ENCODE results near the gene LRRC34.

The LRRC34 gene

DNA sequence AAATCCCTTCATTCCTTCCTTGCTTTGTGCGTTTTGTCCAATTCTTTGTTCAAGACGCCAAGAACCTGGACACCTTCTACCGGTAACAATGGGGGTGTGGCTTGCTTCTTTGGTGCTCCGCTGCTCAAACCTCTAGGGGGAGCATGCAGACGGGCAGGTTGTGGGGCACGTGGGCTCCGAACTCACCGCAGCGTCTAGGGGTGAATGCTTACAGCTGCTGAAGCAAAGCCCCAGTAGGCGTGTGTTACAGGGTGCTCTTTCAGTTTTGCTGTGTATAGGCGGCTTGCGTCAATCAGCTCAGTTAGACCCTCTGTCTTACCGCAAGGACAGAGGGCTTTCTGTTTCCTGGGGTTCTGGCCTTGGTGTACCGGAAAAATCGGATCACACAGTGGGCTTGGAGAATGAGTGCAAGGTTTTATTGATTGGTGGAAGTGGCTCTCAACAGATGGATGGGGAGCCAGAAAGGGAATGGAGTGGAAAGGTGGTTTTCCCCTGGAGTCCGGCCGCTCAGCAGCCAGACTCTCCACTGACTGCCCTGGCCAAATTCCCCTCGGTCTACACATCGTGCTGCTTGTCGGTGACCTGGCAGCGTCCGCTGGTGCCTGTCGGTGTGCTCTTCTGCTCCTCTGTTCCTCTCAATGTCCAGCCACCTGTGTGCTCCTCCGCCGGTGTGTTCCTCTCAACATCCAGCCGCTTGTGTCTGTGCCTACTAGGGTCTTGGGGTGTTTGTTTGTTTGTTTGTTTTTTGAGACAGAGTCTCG lies 1.2 kb upstream of the LRRC34 start:
- peak; percentile 28 to 37 for DNase-seq (ENCODE audit: low read depth in 2 of 2)

DNA sequence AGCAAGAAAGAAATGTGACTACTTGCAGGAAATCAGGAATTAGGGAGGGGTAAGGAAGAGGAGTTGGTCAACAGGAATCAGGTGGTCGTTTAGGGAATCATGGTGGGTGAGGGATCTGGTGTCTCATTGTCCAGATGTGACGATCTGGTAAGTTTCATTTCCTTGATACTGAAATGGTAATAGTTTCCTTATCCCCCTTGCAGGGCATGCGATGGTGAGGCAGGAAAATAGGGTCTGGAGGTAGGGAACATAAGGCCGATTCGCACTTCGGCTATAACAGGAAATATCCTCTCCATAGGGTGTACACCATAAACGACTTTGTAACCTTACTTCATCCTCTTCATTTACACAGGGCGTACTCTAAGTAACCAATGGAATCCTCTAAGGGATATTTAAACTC lies 574 bp upstream of the LRRC34 start:
- DNase-seq (ENCODE audit: low read depth in 2 of 2), result no peak

DNA sequence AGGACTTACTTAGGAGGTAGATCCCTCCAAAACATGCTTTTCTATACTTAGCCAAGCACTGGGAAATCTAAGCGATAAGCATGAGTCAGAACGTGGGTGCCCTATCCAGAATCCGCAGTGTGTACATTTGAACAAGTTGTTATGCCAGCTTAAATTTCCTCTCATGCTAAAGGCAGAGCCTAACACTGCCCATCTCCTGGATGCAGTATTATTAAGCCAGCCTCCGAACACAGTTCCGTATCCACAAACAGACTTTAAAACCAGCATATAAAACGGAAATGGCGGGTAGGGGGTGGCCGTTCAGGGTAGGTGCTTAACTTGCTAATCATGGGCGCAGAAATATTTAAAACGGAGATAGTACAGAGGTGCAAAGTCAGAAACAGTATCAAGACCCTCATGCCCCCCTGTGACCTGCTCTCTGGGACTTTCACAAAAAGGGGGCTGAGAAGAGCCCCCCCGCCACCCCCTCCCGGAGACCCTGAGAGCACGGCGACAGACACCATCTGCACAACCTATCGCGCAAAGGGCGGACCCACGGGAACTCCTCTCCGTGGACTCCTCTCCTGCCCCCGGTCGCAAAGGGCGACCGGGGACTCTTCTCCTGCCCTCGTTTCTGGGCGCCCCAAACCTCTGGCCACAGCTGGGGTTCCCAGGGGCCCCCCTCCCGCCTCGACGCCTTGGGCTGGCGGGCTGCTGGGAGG lies 923 bp downstream of the LRRC34 start:
- peak in 1 of 2 donors; percentile 2 for DNase-seq (ENCODE audit: low read depth in 2 of 2)

DNA sequence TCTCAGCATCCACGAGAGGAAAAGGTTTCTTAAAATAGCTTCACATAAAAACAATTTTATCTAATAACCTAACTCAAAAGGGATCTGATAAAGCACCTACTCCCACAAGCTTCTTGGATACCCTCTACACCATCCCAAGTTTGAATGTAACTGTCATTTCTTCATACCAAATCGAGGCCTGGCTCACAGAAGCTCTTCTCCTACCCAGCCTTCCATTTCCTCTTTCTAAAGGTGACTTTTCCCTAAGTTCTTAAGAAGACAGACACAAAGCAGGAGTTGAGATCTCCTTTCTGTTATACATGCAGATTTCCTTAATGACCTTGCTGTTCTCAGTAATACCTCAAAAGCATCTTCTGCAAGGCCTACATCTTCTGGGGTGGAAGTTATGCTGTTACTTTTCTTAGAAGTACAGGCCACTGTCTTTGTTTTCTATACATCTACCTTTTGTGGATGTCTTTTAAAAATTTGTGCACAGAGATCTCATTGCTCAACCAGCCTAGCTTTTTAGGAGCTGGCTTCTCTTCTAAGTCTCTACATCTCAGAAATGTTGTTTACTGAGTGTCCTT lies 3.4 kb downstream of the LRRC34 start:
- DNase-seq (ENCODE audit: low read depth in 2 of 2), result no peak

GRCh38 chr3:169804681-169805080 lies 8.0 kb downstream of the LRRC34 start:
- no peak for DNase-seq (ENCODE audit: low read depth in 2 of 2)

DNA sequence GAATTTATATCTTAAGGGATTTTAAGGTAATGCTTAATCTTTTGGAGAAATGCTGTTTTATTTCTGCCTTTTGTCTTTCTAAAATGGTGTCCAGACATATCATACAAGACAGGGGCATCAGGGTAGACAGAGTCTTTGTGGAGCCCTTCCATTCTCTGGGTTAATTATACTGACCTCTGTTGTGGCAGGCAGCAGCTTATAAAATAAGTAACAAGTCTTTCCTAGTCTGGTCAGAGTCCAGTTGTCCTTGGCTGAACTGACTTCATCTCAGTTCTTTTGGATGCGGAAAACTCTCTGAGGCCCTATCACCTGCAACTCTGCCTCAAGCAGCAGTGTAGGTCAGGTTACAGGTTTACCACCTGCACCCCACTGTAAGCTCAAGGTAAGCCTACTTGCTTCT lies 20.3 kb downstream of the LRRC34 start:
- no peak for DNase-seq (ENCODE audit: low read depth in 2 of 2)

- DNase-seq (ENCODE audit: low read depth in 2 of 2), result no peak
Observed at GRCh38 chr3:169790687-169791429, 21.8 kb downstream of the LRRC34 start.

GRCh38 chr3:169790219-169790618 lies 22.5 kb downstream of the LRRC34 start:
- no peak for DNase-seq (ENCODE audit: low read depth in 2 of 2)

DNA sequence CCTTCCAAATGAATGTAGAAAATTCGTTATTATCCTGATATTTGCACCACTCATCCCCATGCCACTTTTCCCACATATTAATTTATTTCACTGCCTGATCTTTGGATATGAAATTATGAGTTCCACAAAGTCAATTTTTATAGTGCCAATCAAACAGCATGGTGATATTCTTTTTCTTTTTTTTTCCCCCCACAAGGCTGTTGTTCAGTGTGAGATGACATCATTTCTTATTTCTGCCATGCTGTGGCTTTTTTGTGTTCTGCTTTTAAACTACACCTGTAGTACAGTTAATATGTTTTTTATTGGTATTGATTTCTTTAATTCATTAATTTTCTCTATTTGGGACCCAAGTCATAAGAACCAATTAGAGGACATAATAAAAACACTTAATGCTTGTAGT lies 24.9 kb downstream of the LRRC34 start:
- DNase-seq (ENCODE audit: low read depth in 2 of 2), result no peak

DNA sequence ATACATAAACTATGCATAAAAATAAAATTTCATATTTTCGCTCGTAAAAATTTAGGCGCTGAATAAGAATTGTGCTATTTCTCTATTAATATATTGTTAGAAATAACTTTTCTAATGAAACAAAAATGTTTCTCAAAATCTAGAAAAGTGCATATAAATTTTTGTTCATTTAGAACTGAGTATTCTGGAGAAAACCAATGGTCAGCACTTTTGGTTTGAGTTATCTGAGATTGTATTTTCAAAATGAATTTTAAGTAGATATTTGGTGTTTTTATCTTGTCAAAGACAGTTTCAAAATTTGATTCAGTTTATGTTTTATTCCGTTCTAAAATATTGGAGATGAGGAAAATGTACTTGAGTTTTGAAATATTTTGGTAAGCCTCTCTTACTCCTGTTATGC lies 25.6 kb downstream of the LRRC34 start:
- DNase-seq (ENCODE audit: low read depth in 2 of 2), result no peak

DNA sequence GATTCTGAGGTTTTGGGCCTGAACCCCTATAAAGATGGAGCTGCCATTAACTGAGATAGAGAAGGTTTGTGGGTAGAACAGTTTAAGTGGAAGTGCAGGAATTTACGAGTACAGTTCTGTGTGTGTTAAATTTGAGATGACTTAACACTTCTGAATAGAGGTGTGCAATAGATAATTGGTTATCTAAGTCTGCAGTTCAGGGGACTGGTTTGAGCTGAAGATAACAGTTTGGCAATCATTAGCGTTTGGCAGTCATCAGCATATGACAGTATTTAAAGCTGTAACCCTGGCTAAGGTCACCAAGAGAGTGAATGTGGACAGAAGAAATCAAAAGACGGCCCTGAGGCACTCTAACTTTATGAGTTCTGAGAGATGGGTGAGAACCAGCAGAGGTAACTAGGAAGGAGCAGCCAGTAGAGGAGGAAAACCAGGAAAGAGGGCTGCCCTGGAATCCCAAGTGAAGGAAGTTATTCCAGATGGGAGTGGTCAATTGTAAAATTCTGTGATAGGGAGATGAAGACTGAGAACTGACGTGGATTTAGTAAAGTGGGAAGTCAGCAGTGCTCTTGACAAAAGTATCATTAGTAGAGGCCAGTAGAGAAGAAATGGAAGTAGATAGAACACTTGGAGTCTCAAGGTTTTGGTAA lies 31.4 kb downstream of the LRRC34 start:
- DNase-seq (ENCODE audit: low read depth in 2 of 2), result no peak

GRCh38 chr3:169780742-169781141 lies 32.0 kb downstream of the LRRC34 start:
- DNase-seq (ENCODE audit: low read depth in 2 of 2), result no peak

DNA sequence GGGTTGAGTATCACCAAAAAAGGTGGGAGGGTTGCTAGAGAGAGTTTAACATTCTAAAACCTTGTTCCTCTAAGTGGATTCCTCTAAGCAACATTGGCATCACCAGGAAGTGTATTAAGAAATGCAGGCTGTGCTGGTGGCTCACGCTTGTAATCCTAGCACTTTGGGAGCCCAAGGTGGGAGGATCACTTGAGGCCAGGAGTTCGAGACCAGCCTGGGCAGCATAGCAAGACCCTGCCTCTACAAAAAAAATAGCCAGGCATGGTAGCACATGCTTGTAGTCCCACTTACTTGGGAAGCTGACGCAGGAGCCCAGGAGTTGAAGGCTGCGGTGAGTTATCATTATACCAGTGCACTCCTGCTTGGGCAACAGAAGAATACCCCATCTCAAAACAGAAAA lies 34.9 kb downstream of the LRRC34 start:
- no peak for DNase-seq (ENCODE audit: low read depth in 2 of 2)

- no peak for DNase-seq (ENCODE audit: low read depth in 2 of 2)
Observed at GRCh38 chr3:169774186-169774585, 38.5 kb downstream of the LRRC34 start.

- DNase-seq (ENCODE audit: low read depth in 2 of 2), result peak; percentile 84 to 87
Observed at GRCh38 chr3:169772897-169773816, 39.5 kb downstream of the LRRC34 start, which contains the start of gene MYNN. Gene MYNN (plus strand): TSS chr3:169773396. CDS start chr3:169774296, 900 bp downstream.

GRCh38 chr3:169772305-169772896 lies 40.3 kb downstream of the LRRC34 start:
- peak in 1 of 2 donors; percentile 43 for DNase-seq (ENCODE audit: low read depth in 2 of 2)

- peak in 1 of 2 donors; percentile 41 for DNase-seq (ENCODE audit: low read depth in 2 of 2)
Observed at GRCh38 chr3:169771497-169772304, 41.0 kb downstream of the LRRC34 start.

GRCh38 chr3:169769287-169770181 lies 43.2 kb downstream of the LRRC34 start, which contains the start of gene ACTRT3:
Gene ACTRT3 (minus strand): TSS chr3:169769561. CDS start chr3:169769520, 41 bp downstream.
- DNase-seq (ENCODE audit: low read depth in 2 of 2), result peak in 1 of 2 donors; percentile 32
